IMR-90 (cell line): Measurements from ENCODE around the gene C3. TPM values are rescaled to one million over a fixed set of nuclear protein-coding genes. Genes with fewer than 3 reads are reported as not detected.

Source experiments
- ATAC-seq: fragments of 200-7000 bp; cut with Tn5 transposase; 2 replicates; pipeline ENCODE4 v1.9.1; 2020; ENCODE audit warnings: low read depth, mild to moderate bottlenecking, moderate library complexity
- BruUV-seq: library from RNA; stranded (reverse); fragments of 400-500 nt; replicated peaks from 2 replicates; lab custom pipeline; 2021; lab: Mats Ljungman, UMichigan
- CTCF ChIA-PET: fragments of 300-600 bp; formaldehyde crosslinking; extraction: SDS; loops from one replicate; lab custom pipeline; 2021; ENCODE audit warnings: antibody characterized with exemption; lab: Yijun Ruan, JAX
- POLR2A ChIA-PET: fragments of 300-600 bp; sonication (Branson Sonifier 250); formaldehyde crosslinking; loops from one replicate; lab custom pipeline; 2022; ENCODE audit warnings: antibody characterized with exemption; ENCODE audit not compliant: unreplicated experiment; lab: Charles Lee
- DNase-seq: peaks from one replicate; pipeline ENCODE4 v3.0.0; 2013
- H2AFZ ChIP-seq: replicated peaks from 2 replicates; pipeline ENCODE3; 2013; ENCODE audit warnings: low read length, mild to moderate bottlenecking; ENCODE audit not compliant: poor library complexity
- H2AK5ac ChIP-seq: 2 replicates; pipeline ENCODE4 v1.6.1; 2013; ENCODE audit warnings: low read depth, low read length, inconsistent platforms
- H2AK9ac ChIP-seq: replicated peaks from 2 replicates; pipeline ENCODE3; 2013; ENCODE audit warnings: mild to moderate bottlenecking, low read depth, low read length, moderate library complexity; ENCODE audit not compliant: poor library complexity
- H2BK120ac ChIP-seq: 2 replicates; pipeline ENCODE4 v1.6.1; 2013; ENCODE audit warnings: low read depth, low read length, inconsistent platforms
- H2BK15ac ChIP-seq: 3 replicates; pipeline ENCODE4 v1.6.1; 2013; ENCODE audit warnings: low read depth, low read length, inconsistent platforms
- H2BK20ac ChIP-seq: 2 replicates; pipeline ENCODE4 v1.6.1; 2013; ENCODE audit warnings: low read depth, mild to moderate bottlenecking, inconsistent platforms, low read length, moderate library complexity
- H2BK5ac ChIP-seq: 2 replicates; pipeline ENCODE4 v1.6.1; 2013; ENCODE audit warnings: mild to moderate bottlenecking, low read depth, low read length, inconsistent platforms; ENCODE audit not compliant: poor library complexity, severe bottlenecking
- H3K14ac ChIP-seq: replicated peaks from 2 replicates; pipeline ENCODE4 v1.6.1; 2013; ENCODE audit warnings: low read depth, low read length, inconsistent platforms
- H3K18ac ChIP-seq: 2 replicates; pipeline ENCODE4 v1.6.1; 2013; ENCODE audit warnings: low read depth, low read length, control low read depth
- H3K23ac ChIP-seq: 2 replicates; pipeline ENCODE4 v1.6.1; 2013; ENCODE audit warnings: low read depth, low read length, inconsistent platforms
- H3K27ac ChIP-seq: 2 replicates; pipeline ENCODE4 v1.5.1; 2013; ENCODE audit warnings: mild to moderate bottlenecking, control low read depth, low read length; ENCODE audit not compliant: insufficient read depth
- H3K27me3 ChIP-seq: 2 replicates; pipeline ENCODE4 v1.6.1; 2013; ENCODE audit warnings: low read length; ENCODE audit not compliant: control insufficient read depth, insufficient read depth
- H3K36me3 ChIP-seq: 2 replicates; pipeline ENCODE4 v1.6.1; 2013; ENCODE audit warnings: low read length, mixed read lengths; ENCODE audit not compliant: control insufficient read depth, insufficient read depth
- H3K4ac ChIP-seq: 2 replicates; pipeline ENCODE4 v1.6.1; 2013; ENCODE audit warnings: low read depth, low read length, inconsistent platforms
- H3K4me1 ChIP-seq: 2 replicates; pipeline ENCODE4 v1.6.1; 2013; ENCODE audit warnings: low read length, mixed read lengths; ENCODE audit not compliant: control insufficient read depth, insufficient read depth
- H3K4me2 ChIP-seq: 2 replicates; pipeline ENCODE4 v1.6.1; 2013; ENCODE audit warnings: low read depth, mild to moderate bottlenecking, control low read depth, low read length, moderate library complexity
- H3K4me3 ChIP-seq: 2 replicates; pipeline ENCODE4 v1.5.1; 2013; ENCODE audit warnings: low read depth, mild to moderate bottlenecking, control low read depth, low read length, moderate library complexity; ENCODE audit not compliant: insufficient read depth
- H3K56ac ChIP-seq: 2 replicates; pipeline ENCODE4 v1.6.1; 2013; ENCODE audit warnings: low read length, inconsistent platforms; ENCODE audit not compliant: insufficient read depth; ENCODE audit errors: extremely low read depth
- H3K79me1 ChIP-seq, 2 experiments: 2 replicates each; pipeline ENCODE4 v1.6.1; 2013; ENCODE audit warnings: low read length in 2 of 2, inconsistent platforms in 1 of 2, low read depth in 1 of 2
- H3K9ac ChIP-seq: 2 replicates; pipeline ENCODE4 v1.6.1; 2013; ENCODE audit warnings: low read depth, low read length, control low read depth
- H3K9me1 ChIP-seq: 2 replicates; pipeline ENCODE4 v1.6.1; 2013; ENCODE audit warnings: low read length, inconsistent platforms; ENCODE audit not compliant: insufficient read depth
- H3K9me3 ChIP-seq: 2 replicates; pipeline ENCODE4 v1.6.1; 2013; ENCODE audit warnings: low read length; ENCODE audit not compliant: control insufficient read depth, insufficient read depth
- H4K20me1 ChIP-seq: 2 replicates; pipeline ENCODE4 v1.6.1; 2013; ENCODE audit warnings: low read length, inconsistent platforms; ENCODE audit not compliant: insufficient read depth
- H4K5ac ChIP-seq: 2 replicates; pipeline ENCODE4 v1.6.1; 2013; ENCODE audit warnings: mild to moderate bottlenecking, low read depth, low read length, control low read depth
- H4K8ac ChIP-seq, 2 experiments: 2 replicates each; pipeline ENCODE4 v1.6.1; 2013; ENCODE audit warnings: low read depth in 2 of 2, low read length in 2 of 2, control low read depth in 1 of 2, inconsistent platforms in 1 of 2
- H4K91ac ChIP-seq: 2 replicates; pipeline ENCODE4 v1.6.1; 2013; ENCODE audit warnings: low read depth, low read length, inconsistent platforms; ENCODE audit not compliant: insufficient read depth
- MXI1 ChIP-seq: IDR thresholded peaks from 2 replicates; pipeline ENCODE4 v1.6.1; 2012; ENCODE audit warnings: low read depth, mild to moderate bottlenecking, low read length, moderate library complexity, borderline replicate concordance
- WGBS, 2 experiments: methylation state at CpG; one replicate each; pipeline versions ENCODE4 v1.1.5 to v1.1.7; 2013; ENCODE audit warnings: missing lambda C conversion rate in 2 of 2; ENCODE audit not compliant: insufficient read length in 1 of 2; ENCODE audit errors: extremely low coverage in 2 of 2; 5-methylcytosine and 5-hydroxymethylcytosine counted together
- dilution Hi-C: fragments of 300-500 bp; cut with HindIII; formaldehyde crosslinking; loops from one replicate; pipeline ENCODE4 v1.14.3; 2018; ENCODE audit warnings: low sequenced_read_pairs; ENCODE audit not compliant: unreplicated experiment
- in situ Hi-C: fragments of 300-500 bp; cut with MboI; formaldehyde crosslinking; loops from 3 replicates; pipeline ENCODE4 v1.14.3; 2019; ENCODE audit warnings: low sequenced_read_pairs, inconsistent platforms, mixed read lengths
- intact Hi-C: fragments of 100-400 bp; cut with micrococcal nuclease; formaldehyde crosslinking; loops from 2 replicates; pipeline ENCODE4 v1.10.0; 2022
- polyA plus RNA-seq, 3 experiments: library from polyadenylated mRNA; depleted of rRNA; stranded (reverse); fragments of >200 nt; gene quantifications; 2 replicates each; pipeline ENCODE4 v1.2.3, GENCODE V29; 2012; ENCODE audit warnings: low replicate concordance in 1 of 3
- total RNA-seq: library from RNA; depleted of rRNA; stranded (reverse); fragments of >200 nt; gene quantifications from 2 replicates; pipeline ENCODE4 v1.2.3, GENCODE V29; 2012

Gene C3
- total and polyA plus RNA-seq, 2 of the 4 experiments (the other 2 are of a cell fraction): 0.36 TPM; not detected in 1

DNA sequence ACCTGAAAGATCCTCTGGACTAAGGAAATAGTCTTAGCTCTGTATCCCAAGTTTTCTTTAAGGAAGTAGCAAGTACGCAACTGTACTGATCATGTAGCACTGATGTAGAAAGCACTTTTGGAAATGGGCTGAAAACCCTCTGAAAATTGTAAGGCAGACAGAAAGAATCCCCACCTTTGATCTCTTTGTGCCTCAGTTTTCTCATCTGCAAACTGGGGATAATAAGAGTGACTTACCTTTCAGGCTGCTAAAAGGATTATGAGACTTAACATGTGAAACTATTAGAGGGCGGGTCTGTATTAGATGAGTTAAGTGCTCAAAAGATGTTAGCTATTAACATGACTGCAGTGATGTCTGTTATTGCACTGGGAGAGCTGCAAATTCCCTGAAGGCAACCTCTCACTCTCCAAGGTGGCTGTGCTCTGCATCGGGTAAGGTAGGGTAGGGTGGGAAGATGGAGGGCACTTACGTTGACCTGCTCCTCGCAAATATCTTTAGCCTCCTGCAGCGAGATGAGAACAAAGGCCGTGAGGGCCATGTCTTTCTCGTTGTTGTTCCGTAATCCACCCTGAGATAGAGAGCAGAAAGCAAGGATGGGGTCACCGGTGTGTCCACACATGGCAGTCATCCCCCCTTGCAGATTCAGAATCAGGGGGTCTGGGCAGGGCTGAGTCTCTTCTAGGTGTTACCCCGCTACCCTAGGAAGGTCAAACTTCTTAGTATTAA lies 30.1 kb downstream of the C3 start:
- Histone ChIP-seq H2BK15ac (no peak overlapping the region), H3K79me1 (no peaks in the 10 kb centered on the region), H3K18ac (no peak overlapping the region), H2BK20ac (no peak overlapping the region), H2AK5ac (no peak overlapping the region), H4K20me1 (no peaks in the 10 kb centered on the region), H3K4ac (no peak overlapping the region), H3K14ac (no peak overlapping the region), H3K9ac (no peak overlapping the region), H3K56ac (no peak overlapping the region), H3K27ac (no peak overlapping the region), H2AK9ac (no peak overlapping the region), H2BK120ac (no peak overlapping the region), H3K36me3 (no peaks in the 10 kb centered on the region), H3K4me1 (no peaks in the 10 kb centered on the region), H3K9me3 (peaks cover 17% of the 10 kb centered on the region), H2AFZ (no peak overlapping the region), H4K8ac (no peak overlapping the region), H4K91ac (no peak overlapping the region), H3K23ac (no peak overlapping the region), H2BK5ac (no peak overlapping the region), H3K9me1 (no peaks in the 10 kb centered on the region), H3K4me2 (no peak overlapping the region), H3K4me3 (no peak overlapping the region), H4K5ac (no peak overlapping the region), H3K27me3 (no peaks in the 10 kb centered on the region)
- intact Hi-C loops: no loop called here
- BruUV-seq: no TSS peak
- no peak for ATAC-seq
- dilution Hi-C loops: no loop called here
- 80% methylated on average over 3 of the region's 11 CpGs; no CpG with 5 or more reads in 1 of the 2 experiments for WGBS, 2 experiments
- in situ Hi-C loops: no loop called here
- no peak for TF ChIP-seq MXI1
- ChIA-PET POLR2A (no interaction called here), CTCF (no interaction called here)
- DNase-seq: no peak
